Uterus (tissue), 2 donors: ENCODE results near the gene ACSF2.

Source experiments
- POLR2A ChIP-seq, 2 donors: fragments of 450-650 bp; IDR thresholded peaks; one replicate each; pipeline ENCODE4 v1.6.1; 2016; ENCODE audit warnings: antibody characterized with exemption in 2 of 2, mild to moderate bottlenecking in 1 of 2, moderate library complexity in 1 of 2
- TF ChIP-seq, protein P1 (sequence below), 4 experiments: fragments of 200-600 bp in 2 of 4; fragments of 450-650 bp in 2 of 4; sonication (generic) in 2 of 4; IDR thresholded peaks; one replicate each; pipeline ENCODE4 v1.5.1; 2016 to 2019; ENCODE audit warnings: antibody characterized with exemption in 4 of 4, mild to moderate bottlenecking in 2 of 4, moderate library complexity in 1 of 4

DNA sequence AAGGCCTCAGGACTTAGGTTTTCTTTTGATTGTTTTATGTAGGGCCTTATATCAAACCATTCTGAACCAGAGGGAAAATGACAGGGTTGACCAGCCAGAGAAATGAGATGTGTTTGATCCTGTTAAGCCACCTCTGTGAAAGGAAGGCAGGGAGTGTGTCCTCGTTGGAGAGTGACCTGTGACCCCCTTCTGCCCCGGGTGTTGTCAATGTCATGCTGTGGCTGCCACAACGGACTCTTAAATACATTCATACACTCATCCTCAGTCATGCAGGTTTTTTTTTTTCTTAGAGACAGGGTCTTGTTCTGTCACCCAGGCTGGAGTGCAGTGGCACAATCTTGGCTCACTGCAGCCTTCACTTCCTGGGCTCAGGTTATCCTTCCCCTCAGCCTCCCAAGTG, 88.4 kb downstream of the ACSF2 start:
- no peak for TF ChIP-seq POLR2A (IDR thresholded peaks at IDR 0.05)
- TF ChIP-seq, protein P1, sequence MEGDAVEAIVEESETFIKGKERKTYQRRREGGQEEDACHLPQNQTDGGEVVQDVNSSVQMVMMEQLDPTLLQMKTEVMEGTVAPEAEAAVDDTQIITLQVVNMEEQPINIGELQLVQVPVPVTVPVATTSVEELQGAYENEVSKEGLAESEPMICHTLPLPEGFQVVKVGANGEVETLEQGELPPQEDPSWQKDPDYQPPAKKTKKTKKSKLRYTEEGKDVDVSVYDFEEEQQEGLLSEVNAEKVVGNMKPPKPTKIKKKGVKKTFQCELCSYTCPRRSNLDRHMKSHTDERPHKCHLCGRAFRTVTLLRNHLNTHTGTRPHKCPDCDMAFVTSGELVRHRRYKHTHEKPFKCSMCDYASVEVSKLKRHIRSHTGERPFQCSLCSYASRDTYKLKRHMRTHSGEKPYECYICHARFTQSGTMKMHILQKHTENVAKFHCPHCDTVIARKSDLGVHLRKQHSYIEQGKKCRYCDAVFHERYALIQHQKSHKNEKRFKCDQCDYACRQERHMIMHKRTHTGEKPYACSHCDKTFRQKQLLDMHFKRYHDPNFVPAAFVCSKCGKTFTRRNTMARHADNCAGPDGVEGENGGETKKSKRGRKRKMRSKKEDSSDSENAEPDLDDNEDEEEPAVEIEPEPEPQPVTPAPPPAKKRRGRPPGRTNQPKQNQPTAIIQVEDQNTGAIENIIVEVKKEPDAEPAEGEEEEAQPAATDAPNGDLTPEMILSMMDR (IDR thresholded peaks at IDR 0.05), result no peak
